CD4-positive, CD25-positive, alpha-beta regulatory T cell (primary cell): Measurements from ENCODE around the gene NOL12. TPM values are rescaled to one million over a fixed set of nuclear protein-coding genes. Genes with fewer than 3 reads are reported as not detected.

Experiments
- ATAC-seq, 2 donors: fragments of 150-1000 bp; cut with Tn5 transposase; one replicate each; pipeline ENCODE4 v1.10.0; 2021; ENCODE audit warnings: low read depth in 2 of 2, moderate number of reproducible peaks in 2 of 2, moderate library complexity in 1 of 2
- DNase-seq, 3 donors: peaks; one replicate each; pipeline versions ENCODE4 v3.0.0 to v3.0.0-alpha.2; 2012 to 2022; ENCODE audit warnings: mixed read lengths in 1 of 3
- H3K27ac ChIP-seq: one replicate; pipeline ENCODE4 v1.7.0; 2013; ENCODE audit warnings: mild to moderate bottlenecking, low read length; ENCODE audit not compliant: insufficient read depth, poor library complexity, severe bottlenecking
- H3K27me3 ChIP-seq: one replicate; pipeline ENCODE4 v1.7.0; 2013; ENCODE audit warnings: low read length; ENCODE audit not compliant: control insufficient read depth, insufficient read depth
- H3K36me3 ChIP-seq: one replicate; pipeline ENCODE4 v1.7.0; 2013; ENCODE audit warnings: mild to moderate bottlenecking, low read length, moderate library complexity; ENCODE audit not compliant: control insufficient read depth, insufficient read depth
- H3K4me1 ChIP-seq: 2 replicates; pipeline ENCODE4 v1.7.0; 2013; ENCODE audit warnings: mild to moderate bottlenecking, low read length; ENCODE audit not compliant: insufficient read depth, control insufficient read depth, poor library complexity, severe bottlenecking
- H3K4me3 ChIP-seq: one replicate; pipeline ENCODE4 v1.7.0; 2013; ENCODE audit warnings: low read depth, mild to moderate bottlenecking, low read length, moderate library complexity
- H3K9me3 ChIP-seq, 2 experiments: 1 replicate in 1 of 2; 2 replicates in 1 of 2; pipeline ENCODE4 v1.7.0; 2013; ENCODE audit warnings: low read length in 2 of 2, mild to moderate bottlenecking in 1 of 2, moderate library complexity in 1 of 2; ENCODE audit not compliant: control insufficient read depth in 2 of 2
- H3K27ac Mint-ChIP-seq, 3 donors: one replicate each; pipeline ENCODE4 v1.8.0; 2020 to 2022; ENCODE audit warnings: mild to moderate bottlenecking in 3 of 3, mixed read lengths in 3 of 3, moderate library complexity in 2 of 3
- H3K27me3 Mint-ChIP-seq: one replicate; pipeline ENCODE4 v1.8.0; 2022; ENCODE audit warnings: mild to moderate bottlenecking, mixed read lengths
- H3K36me3 Mint-ChIP-seq: one replicate; pipeline ENCODE4 v1.8.0; 2020; ENCODE audit warnings: mixed read lengths
- H3K4me1 Mint-ChIP-seq, 4 donors: one replicate each; pipeline ENCODE4 v1.8.0; 2020 to 2022; ENCODE audit warnings: mixed read lengths in 4 of 4, mild to moderate bottlenecking in 1 of 4
- H3K4me3 Mint-ChIP-seq, 4 donors: one replicate each; pipeline ENCODE4 v1.8.0; 2020 to 2022; ENCODE audit warnings: mild to moderate bottlenecking in 4 of 4, mixed read lengths in 4 of 4, moderate library complexity in 3 of 4
- H3K9me3 Mint-ChIP-seq, 7 donors: one replicate each; pipeline ENCODE4 v1.8.0; 2020 to 2022; ENCODE audit warnings: mixed read lengths in 7 of 7, mild to moderate bottlenecking in 3 of 7, moderate library complexity in 2 of 7
- polyA plus RNA-seq, 4 donors: library from polyadenylated mRNA; unstranded; fragments of 300-500 nt; fragmentation: Illumina TruSeq; gene quantifications; one replicate each; pipeline ENCODE4 v1.2.3, GENCODE V29; 2021
- total RNA-seq: library from RNA; stranded (reverse); gene quantifications from one replicate; pipeline ENCODE4 v1.2.3, GENCODE V29; 2022

NOL12 gene
- total and polyA plus RNA-seq, 5 donors from 2014 or later, result 33.7 to 46.9 (median 38.2) TPM

DNA sequence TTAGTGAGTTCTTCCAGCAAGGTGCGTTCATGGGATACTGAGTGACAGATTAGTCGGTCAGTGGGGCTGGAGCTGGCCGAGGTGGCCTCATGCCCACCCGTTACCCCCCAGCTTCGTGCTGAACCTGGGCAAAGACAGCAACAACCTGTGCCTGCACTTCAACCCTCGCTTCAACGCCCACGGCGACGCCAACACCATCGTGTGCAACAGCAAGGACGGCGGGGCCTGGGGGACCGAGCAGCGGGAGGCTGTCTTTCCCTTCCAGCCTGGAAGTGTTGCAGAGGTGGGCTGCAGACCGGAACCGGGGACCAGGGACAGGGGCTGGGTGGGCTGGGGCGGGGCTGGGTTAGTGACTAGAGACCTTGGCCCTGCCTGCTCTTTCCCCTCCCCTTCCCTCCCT is 7.8 kb upstream of the NOL12 start:
- Mint-ChIP-seq H3K27ac (no peak overlapping the region), H3K27me3 (no peaks in the 10 kb centered on the region), H3K9me3 (no peaks in the 10 kb centered on the region), H3K4me1 (peaks cover 0 to 55% (median 19%) of the 10 kb centered on the region in 4 donors), H3K36me3 (no peaks in the 10 kb centered on the region), H3K4me3 (no peak overlapping the region)
- Histone ChIP-seq H3K27me3 (no peaks in the 10 kb centered on the region), H3K4me1 (peaks cover 55% of the 10 kb centered on the region), H3K36me3 (no peaks in the 10 kb centered on the region), H3K27ac (peak overlapping the region; percentile 97), H3K4me3 (no peak overlapping the region), H3K9me3 (no peaks in the 10 kb centered on the region)
- DNase-seq (no peak), ATAC-seq (no peak)

DNA sequence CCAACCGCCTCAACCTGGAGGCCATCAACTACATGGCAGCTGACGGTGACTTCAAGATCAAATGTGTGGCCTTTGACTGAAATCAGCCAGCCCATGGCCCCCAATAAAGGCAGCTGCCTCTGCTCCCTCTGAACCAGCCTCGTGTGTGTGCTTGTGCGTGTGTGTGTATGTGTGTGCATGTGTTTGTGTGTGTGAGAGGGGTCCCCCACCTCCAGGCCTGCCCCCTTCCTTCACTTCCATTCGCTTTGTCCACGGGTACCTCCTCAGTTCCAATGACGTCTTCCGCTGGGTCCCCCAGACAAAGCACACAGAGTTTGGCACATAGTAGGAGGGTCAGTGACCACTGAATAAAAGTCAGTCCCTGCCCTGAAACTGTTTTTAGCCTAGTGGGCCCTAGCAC is 6.5 kb upstream of the NOL12 start:
- Histone ChIP-seq H3K27ac (no peak overlapping the region), H3K9me3 (no peaks in the 10 kb centered on the region), H3K27me3 (no peaks in the 10 kb centered on the region), H3K4me1 (peaks cover 45% of the 10 kb centered on the region), H3K36me3 (no peaks in the 10 kb centered on the region), H3K4me3 (no peak overlapping the region)
- peak overlapping the region; percentile 43 to 88 (median 60) for H3K27ac Mint-ChIP-seq
- peak overlapping the region in 2 of 4 donors; percentile 39 to 41 for H3K4me3 Mint-ChIP-seq
- H3K4me1 Mint-ChIP-seq, result peaks cover 0 to 43% (median 13%) of the 10 kb centered on the region in 4 donors
- no peaks in the 10 kb centered on the region for H3K27me3 Mint-ChIP-seq
- H3K36me3 Mint-ChIP-seq, result no peaks in the 10 kb centered on the region
- ATAC-seq (no peak), DNase-seq (no peak)
- H3K9me3 Mint-ChIP-seq, result no peaks in the 10 kb centered on the region

DNA sequence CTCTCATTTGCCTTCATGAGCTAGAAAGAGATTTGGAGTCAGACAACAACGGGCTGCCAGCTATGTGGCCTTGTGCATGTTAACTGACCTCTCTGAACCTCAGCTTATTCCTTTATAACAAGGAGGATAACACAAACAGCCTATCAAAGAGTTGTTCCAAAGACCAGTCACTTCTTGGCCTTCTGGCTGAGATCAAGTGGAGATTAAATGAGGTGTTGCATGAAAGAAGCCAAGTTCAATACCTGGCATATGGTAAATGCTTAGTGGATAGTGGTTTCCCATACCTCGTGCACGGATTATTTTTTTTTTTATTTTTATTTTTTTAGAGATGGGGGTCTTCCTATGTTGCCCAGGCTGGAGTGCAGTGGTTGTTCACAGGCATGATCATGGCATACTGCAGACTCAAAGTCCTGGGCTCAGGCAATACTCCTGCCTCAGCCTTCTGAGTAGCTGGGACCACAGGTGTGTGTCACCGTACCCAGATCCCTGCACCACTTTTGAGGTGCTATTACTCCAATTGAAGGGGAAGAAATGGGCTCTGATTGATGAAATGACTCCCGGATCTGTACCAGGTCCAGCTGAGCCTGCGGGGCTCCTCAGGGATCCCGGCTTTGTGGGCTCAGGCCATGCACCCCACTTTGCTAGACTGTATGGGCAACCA is 5.8 kb upstream of the NOL12 start:
- H3K4me1 ChIP-seq, result peaks cover 38% of the 10 kb centered on the region
- Mint-ChIP-seq H3K27ac (peak overlapping the region; percentile 36 to 60 (median 52)), H3K36me3 (no peaks in the 10 kb centered on the region), H3K4me1 (peaks cover 0 to 37% (median 13%) of the 10 kb centered on the region in 4 donors), H3K27me3 (no peaks in the 10 kb centered on the region), H3K4me3 (peak overlapping the region in 2 of 4 donors; percentile 11 to 80), H3K9me3 (no peaks in the 10 kb centered on the region)
- H3K4me3 ChIP-seq, result no peak overlapping the region
- no peaks in the 10 kb centered on the region for H3K27me3 ChIP-seq
- no peaks in the 10 kb centered on the region for H3K36me3 ChIP-seq
- DNase-seq (no peak), ATAC-seq (no peak)
- H3K27ac ChIP-seq, result no peak overlapping the region
- H3K9me3 ChIP-seq, result no peaks in the 10 kb centered on the region

DNA sequence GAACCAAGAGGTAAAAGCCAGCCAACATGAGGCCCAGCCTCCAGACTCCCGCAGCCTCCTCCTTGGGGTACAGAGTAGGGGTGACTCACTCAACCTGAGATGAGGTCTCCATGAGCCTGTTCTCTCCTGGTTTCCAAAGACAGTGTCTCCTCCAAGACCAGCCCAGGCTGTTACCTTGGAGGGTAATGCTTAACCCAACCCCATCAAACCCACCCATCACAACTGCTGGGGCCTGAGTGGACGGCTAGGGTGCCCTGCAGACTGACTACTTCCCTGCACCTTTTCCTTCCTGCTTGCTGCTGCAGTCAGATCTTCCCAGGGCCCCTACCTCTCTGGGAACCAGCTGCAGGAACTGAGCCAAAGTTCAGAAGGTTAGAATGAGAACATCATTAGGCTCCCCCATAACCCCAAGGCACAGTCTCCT is 5.1 kb upstream of the NOL12 start:
- DNase-seq (no peak), ATAC-seq (no peak)
- H3K27me3 ChIP-seq, result no peaks in the 10 kb centered on the region
- Mint-ChIP-seq H3K4me1 (peaks cover 2 to 32% (median 15%) of the 10 kb centered on the region in 4 donors), H3K4me3 (peak overlapping the region in 2 of 4 donors; percentile 1 to 80), H3K36me3 (no peaks in the 10 kb centered on the region), H3K27ac (peak overlapping the region; percentile 60 to 85 (median 64)), H3K9me3 (no peaks in the 10 kb centered on the region), H3K27me3 (peaks cover 4% of the 10 kb centered on the region)
- H3K4me3 ChIP-seq, result no peak overlapping the region
- no peaks in the 10 kb centered on the region for H3K9me3 ChIP-seq
- H3K4me1 ChIP-seq, result peaks cover 37% of the 10 kb centered on the region
- H3K36me3 ChIP-seq, result no peaks in the 10 kb centered on the region
- H3K27ac ChIP-seq, result no peak overlapping the region

DNA sequence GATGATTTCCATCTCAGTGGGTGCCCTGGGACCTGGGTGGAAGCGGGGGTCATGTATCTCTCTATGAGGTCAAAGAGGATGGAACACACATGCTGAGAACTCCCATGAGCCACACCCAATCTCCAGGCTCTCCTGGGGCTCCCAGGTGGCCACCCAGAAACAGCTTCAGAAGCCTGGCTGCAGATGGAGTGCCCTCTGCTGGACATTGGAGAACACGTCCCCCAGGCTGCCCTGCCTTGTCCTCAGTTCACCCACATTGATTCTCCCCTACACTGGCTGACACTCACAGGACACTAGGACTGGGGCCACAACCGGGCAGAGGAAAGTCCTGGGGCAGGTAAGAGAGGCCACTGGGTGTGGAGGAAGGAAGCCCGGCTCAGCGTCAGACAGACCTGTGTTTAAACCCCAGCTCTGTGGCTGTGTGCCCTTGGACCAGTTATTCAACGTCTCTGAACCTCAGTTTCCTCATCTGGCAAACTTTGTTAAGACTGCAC is 4.5 kb upstream of the NOL12 start:
- no peaks in the 10 kb centered on the region for H3K27me3 ChIP-seq
- H3K27ac Mint-ChIP-seq, result peak overlapping the region in 2 of 3 donors; percentile 64 to 85
- H3K9me3 ChIP-seq, result no peaks in the 10 kb centered on the region
- H3K4me1 Mint-ChIP-seq, result peaks cover 4 to 33% (median 18%) of the 10 kb centered on the region in 4 donors
- peaks cover 4% of the 10 kb centered on the region for H3K27me3 Mint-ChIP-seq
- peak; percentile 9 to 11 for ATAC-seq
- H3K27ac ChIP-seq, result no peak overlapping the region
- peak overlapping the region in 2 of 4 donors; percentile 1 to 80 for H3K4me3 Mint-ChIP-seq
- H3K36me3 ChIP-seq, result no peaks in the 10 kb centered on the region
- no peaks in the 10 kb centered on the region for H3K9me3 Mint-ChIP-seq
- no peak overlapping the region for H3K4me3 ChIP-seq
- no peaks in the 10 kb centered on the region for H3K36me3 Mint-ChIP-seq
- peaks cover 32% of the 10 kb centered on the region for H3K4me1 ChIP-seq
- DNase-seq, result peak; percentile 62 to 80 (median 75)

DNA sequence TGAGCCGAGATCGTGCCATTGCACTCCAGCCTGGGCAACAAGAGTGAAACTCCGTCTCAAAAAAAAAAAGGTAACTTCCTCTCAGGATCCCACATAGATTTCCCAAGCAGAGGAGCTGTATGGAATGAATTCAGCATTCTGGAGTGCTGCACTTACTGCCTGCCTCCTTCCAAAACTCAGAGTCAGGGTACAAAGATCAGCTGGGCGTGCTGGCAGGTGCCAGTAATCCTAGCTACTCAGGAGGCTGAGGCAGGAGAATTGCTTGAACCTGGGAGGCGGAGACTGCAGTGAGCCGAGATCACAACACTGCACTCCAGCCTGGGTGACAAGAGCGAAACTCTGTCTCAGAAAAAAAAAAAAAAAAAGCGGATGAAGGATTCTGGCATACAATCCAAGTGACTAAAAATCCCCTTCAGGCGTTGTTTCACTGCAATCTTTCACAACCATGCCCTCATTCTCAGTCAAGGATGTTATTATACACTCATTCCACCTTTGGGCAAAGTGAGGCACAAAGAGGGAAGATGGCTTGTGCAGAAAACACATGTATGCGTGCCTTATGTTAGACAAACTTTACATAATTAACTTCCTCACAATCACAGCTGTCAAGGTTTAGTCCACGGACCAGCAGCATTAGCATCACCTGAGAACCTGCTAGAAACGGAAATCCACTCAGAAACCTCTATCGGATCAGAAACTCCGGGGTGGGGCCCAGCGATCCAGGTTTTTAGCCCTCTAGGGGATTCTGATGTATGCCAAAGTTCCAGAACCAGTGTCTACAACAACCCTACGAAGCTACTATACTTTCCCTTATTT is 1.1 kb upstream of the NOL12 start:
- Histone ChIP-seq H3K4me3 (no peak overlapping the region), H3K36me3 (peaks cover 17% of the 10 kb centered on the region), H3K9me3 (no peaks in the 10 kb centered on the region), H3K27me3 (no peaks in the 10 kb centered on the region), H3K27ac (no peak overlapping the region), H3K4me1 (peaks cover 30% of the 10 kb centered on the region)
- H3K4me1 Mint-ChIP-seq, result peaks cover 4 to 38% (median 27%) of the 10 kb centered on the region in 4 donors
- no peaks in the 10 kb centered on the region for H3K9me3 Mint-ChIP-seq
- ATAC-seq (no peak), DNase-seq (no peak)
- peak overlapping the region in 1 of 3 donors; percentile 96 for H3K27ac Mint-ChIP-seq
- H3K27me3 Mint-ChIP-seq, result peaks cover 4% of the 10 kb centered on the region
- H3K36me3 Mint-ChIP-seq, result peaks cover 6% of the 10 kb centered on the region
- H3K4me3 Mint-ChIP-seq, result peak overlapping the region; percentile 92 to 97 (median 96)

DNA sequence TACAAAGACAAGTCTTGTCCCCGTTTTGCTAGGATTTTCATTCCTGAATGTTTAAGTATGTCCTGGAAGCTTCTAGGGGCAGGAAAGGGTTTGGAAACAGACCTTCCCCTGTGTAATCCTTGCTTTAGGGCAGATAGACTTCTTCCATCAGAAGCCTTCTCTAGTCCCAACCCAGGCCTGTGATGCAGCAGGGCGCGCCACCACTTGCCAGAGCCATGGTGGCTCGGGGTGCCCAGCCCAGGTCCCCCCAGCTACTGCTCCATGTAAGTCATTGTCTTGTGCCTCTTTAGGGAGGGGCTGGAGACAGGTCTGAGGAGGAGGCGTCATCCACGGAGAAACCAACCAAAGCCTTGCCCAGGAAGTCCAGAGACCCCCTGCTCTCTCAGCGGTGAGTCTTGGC is 4.3 kb downstream of the NOL12 start:
- Histone ChIP-seq H3K36me3 (peaks cover 54% of the 10 kb centered on the region), H3K9me3 (no peaks in the 10 kb centered on the region), H3K4me1 (peaks cover 21% of the 10 kb centered on the region), H3K27ac (no peak overlapping the region), H3K4me3 (no peak overlapping the region), H3K27me3 (no peaks in the 10 kb centered on the region)
- Mint-ChIP-seq H3K4me3 (peak overlapping the region in 1 of 4 donors; percentile 58), H3K27me3 (peaks cover 3% of the 10 kb centered on the region), H3K9me3 (no peaks in the 10 kb centered on the region), H3K27ac (peak overlapping the region in 1 of 3 donors; percentile 20), H3K4me1 (peaks cover 4 to 30% (median 22%) of the 10 kb centered on the region in 4 donors), H3K36me3 (peaks cover 29% of the 10 kb centered on the region)
- DNase-seq, result no peak
- ATAC-seq, result no peak
